IPS-15b (cell line): ENCODE measurements around the gene DGKD.
"Not testable (repeated sequence)": the region's sequence is repeated elsewhere in the genome, so short reads cannot be mapped to it uniquely, and the experiment has no call there.

ENCODE experiments used
- H3K27me3 ChIP-seq: one replicate; pipeline ENCODE4 v1.6.1; 2013; ENCODE audit warnings: low read length; ENCODE audit not compliant: control insufficient read depth, insufficient read depth
- H3K36me3 ChIP-seq: one replicate; pipeline ENCODE4 v1.6.1; 2013; ENCODE audit warnings: low read length; ENCODE audit not compliant: control insufficient read depth, insufficient read depth
- H3K4me1 ChIP-seq: one replicate; pipeline ENCODE4 v1.6.1; 2013; ENCODE audit warnings: mild to moderate bottlenecking, low read length; ENCODE audit not compliant: control insufficient read depth, insufficient read depth
- H3K4me3 ChIP-seq: one replicate; pipeline ENCODE4 v1.5.1; 2013; ENCODE audit warnings: low read depth, low read length
- H3K9ac ChIP-seq: one replicate; pipeline ENCODE4 v1.6.1; 2013; ENCODE audit warnings: low read depth, mild to moderate bottlenecking, low read length
- H3K9me3 ChIP-seq: one replicate; pipeline ENCODE4 v1.6.1; 2013; ENCODE audit warnings: mild to moderate bottlenecking, low read length; ENCODE audit not compliant: control insufficient read depth, insufficient read depth

DGKD gene

DNA sequence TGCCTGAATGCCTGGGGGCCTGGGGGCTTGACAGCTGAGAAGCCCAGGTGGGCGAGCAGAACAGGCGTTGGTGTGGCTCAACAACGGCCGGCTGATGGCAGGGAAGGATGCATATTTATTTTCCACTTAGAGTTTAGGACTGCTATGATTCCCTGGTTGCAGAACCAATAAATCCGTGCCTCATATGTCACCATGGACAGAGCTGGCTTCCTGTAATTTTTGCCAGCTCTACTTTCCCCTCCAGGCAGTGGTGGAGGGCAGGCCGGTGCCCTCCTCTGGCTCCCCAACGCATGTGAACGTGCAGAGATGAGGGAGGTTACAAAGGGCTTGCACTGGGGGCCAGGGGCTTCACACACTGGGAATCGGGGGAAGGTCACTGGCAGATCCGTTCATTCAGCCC is 28.5 kb upstream of the DGKD start:
- H3K36me3 ChIP-seq: no peaks in the 10 kb centered on the region
- H3K9me3 ChIP-seq: no peaks in the 10 kb centered on the region
- H3K27me3 ChIP-seq: peaks cover 31% of the 10 kb centered on the region
- no peak overlapping the region for H3K9ac ChIP-seq
- peaks cover 8% of the 10 kb centered on the region for H3K4me1 ChIP-seq
- no peak overlapping the region for H3K4me3 ChIP-seq

DNA sequence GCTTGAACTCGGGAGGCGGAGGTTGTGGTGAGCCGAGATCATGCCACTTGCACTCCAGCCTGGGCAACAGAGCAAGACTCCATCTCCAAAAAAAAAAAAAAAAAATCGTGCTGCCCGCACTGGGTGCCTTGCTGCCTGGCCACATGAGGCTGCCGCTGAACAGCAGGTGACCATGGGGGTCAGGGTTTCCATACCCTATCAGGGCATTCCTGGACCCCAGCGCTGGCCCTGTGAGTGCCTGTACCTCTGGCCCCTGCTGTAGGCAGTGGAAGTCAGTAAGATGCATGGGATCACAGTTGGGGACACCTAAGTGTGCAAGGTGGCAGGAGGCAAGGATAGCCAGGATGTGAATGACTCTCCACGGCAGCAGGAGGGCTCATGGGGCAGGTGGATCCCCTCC is 27.8 kb upstream of the DGKD start:
- Histone ChIP-seq H3K9ac (no peak overlapping the region), H3K4me3 (no peak overlapping the region), H3K4me1 (peaks cover 8% of the 10 kb centered on the region), H3K9me3 (no peaks in the 10 kb centered on the region), H3K27me3 (peaks cover 38% of the 10 kb centered on the region), H3K36me3 (no peaks in the 10 kb centered on the region)

DNA sequence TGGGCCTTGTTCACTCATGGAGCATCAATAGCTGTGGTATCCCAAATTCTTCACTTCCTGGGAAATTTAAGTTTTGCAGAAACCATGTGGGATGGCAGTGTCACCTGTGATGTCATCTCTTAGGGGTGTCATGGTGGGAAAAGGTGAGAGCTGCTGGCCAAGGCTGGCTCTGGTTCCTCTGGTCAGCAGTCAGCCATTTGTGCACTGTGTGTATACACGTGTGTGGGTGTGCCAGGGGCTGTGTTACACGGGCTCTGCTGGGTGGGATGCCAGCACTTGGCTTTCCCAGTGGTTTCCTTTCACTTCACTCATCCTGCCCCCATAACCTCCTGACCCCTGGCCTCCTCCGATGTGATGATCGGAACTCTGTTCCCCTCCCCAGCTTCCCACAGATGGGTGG is 25.4 kb upstream of the DGKD start:
- H3K36me3 ChIP-seq: no peaks in the 10 kb centered on the region
- H3K4me1 ChIP-seq: peaks cover 8% of the 10 kb centered on the region
- peaks cover 56% of the 10 kb centered on the region for H3K27me3 ChIP-seq
- H3K4me3 ChIP-seq: no peak overlapping the region
- no peaks in the 10 kb centered on the region for H3K9me3 ChIP-seq
- H3K9ac ChIP-seq: no peak overlapping the region

DNA sequence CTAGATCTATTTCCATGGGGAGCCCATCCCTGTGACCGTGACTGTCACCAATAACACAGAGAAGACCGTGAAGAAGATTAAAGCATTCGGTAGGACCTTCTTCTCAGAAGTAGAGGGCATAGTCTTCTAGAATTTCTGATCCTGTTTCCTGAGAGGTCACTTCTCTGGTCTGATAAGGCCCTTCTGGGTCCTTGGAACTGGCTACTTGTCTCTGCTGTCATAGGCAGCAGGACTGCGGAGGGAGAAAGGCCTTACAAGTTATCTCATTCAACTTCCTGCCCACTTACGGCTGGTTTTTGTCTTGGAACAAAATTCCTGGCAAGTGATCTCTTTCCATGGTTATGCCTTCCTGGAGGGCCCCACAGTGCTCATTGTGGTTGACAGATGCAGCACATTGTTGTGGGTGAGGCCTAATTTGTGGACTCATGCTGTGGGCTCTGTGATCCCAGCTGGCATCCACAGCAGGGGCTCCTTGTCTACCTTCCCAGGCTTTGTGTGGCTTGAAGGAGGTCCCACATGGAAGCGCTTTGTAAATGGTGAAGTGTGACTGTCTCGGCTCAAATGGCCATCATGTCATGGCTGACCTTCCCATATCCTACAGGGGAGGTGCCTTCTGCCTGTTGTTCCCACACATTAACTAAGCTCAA is 24.7 kb upstream of the DGKD start:
- H3K36me3 ChIP-seq: no peaks in the 10 kb centered on the region
- no peak overlapping the region for H3K9ac ChIP-seq
- H3K4me1 ChIP-seq: peaks cover 8% of the 10 kb centered on the region
- H3K27me3 ChIP-seq: peaks cover 63% of the 10 kb centered on the region
- no peak overlapping the region for H3K4me3 ChIP-seq
- H3K9me3 ChIP-seq: no peaks in the 10 kb centered on the region

DNA sequence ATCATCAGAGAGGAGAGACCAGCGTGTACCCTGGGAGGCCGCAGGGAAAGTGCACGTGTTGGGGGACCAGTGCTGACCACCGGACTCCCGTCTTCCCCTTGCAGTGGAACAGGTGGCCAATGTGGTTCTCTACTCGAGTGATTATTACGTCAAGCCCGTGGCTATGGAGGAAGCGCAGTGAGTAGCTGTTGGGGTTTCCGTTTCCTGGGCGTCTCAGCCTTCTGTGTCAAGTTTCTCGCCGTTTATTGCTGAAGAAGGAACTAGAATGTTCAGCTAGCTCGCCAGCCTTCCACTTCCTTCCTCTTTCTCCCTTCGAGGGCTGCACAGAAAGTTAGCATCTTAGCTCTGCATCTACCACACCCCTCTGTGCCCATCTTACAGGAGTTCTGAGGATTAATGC is 22.8 kb upstream of the DGKD start:
- peaks cover 8% of the 10 kb centered on the region for H3K4me1 ChIP-seq
- peaks cover 75% of the 10 kb centered on the region for H3K27me3 ChIP-seq
- H3K9me3 ChIP-seq: no peaks in the 10 kb centered on the region
- no peaks in the 10 kb centered on the region for H3K36me3 ChIP-seq
- no peak overlapping the region for H3K4me3 ChIP-seq
- no peak overlapping the region for H3K9ac ChIP-seq

DNA sequence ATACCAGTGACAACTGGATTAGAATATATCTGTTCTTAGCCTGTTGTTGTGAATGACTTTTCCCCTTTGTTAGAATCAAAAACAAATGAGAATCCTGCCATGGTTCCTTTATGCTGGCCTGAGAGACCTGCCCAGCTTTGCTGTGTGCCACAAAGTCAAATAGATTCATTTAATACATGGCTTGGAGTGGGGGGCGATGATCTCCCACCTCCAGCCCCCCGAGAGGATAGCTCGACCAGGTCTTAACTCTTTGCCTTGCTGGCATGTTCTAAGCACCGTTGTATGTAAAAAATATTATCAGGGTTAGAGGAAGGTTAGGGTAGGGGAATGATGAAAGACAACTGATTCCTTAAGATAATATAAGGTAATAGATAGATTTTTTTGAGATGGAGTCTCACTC is 22.2 kb upstream of the DGKD start:
- Histone ChIP-seq H3K36me3 (no peaks in the 10 kb centered on the region), H3K9ac (no peak overlapping the region), H3K27me3 (peaks cover 71% of the 10 kb centered on the region), H3K4me1 (peaks cover 8% of the 10 kb centered on the region), H3K9me3 (no peaks in the 10 kb centered on the region), H3K4me3 (no peak overlapping the region)

DNA sequence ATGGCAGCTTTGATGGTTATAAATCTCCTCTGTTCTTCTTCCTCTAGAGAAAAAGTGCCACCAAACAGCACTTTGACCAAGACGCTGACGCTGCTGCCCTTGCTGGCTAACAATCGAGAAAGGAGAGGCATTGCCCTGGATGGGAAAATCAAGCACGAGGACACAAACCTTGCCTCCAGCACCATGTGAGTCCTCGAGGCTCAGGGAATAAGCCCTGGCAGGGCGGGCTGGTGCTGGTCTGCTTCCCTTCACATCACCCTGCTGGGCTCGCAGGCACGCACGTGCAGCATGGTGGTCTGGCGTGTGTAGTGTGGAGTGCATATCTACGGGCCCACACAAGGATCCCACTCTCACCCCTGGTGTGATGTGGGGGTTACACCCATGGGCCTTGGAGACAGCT is 19.4 kb upstream of the DGKD start:
- Histone ChIP-seq H3K27me3 (peaks cover 55% of the 10 kb centered on the region), H3K9ac (no peak overlapping the region), H3K9me3 (no peaks in the 10 kb centered on the region), H3K36me3 (no peaks in the 10 kb centered on the region), H3K4me1 (peaks cover 2% of the 10 kb centered on the region), H3K4me3 (no peak overlapping the region)

DNA sequence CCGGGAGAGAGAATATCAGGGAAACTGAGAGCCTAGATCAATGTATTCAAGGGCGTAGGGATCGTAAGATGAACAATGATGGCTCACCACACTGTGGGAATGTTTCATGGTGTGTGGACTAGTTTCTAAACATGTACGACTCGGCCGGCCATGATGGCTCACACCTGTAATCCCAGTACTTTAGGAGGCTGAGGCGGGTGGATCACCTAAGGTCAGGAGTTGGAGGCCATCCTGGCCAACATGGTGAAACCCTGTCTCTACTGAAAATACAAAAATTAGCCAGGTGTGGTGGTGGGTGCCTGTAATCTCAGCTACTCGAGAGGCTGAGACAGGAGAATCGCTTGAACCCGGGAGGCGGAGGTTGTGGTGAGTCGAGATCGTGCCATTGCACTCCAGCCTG is 18.2 kb upstream of the DGKD start:
- not testable (repeated sequence) for H3K4me1 ChIP-seq, H3K9ac ChIP-seq, H3K36me3 ChIP-seq, H3K9me3 ChIP-seq, H3K4me3 ChIP-seq
- peaks cover 47% of the 10 kb centered on the region for H3K27me3 ChIP-seq

DNA sequence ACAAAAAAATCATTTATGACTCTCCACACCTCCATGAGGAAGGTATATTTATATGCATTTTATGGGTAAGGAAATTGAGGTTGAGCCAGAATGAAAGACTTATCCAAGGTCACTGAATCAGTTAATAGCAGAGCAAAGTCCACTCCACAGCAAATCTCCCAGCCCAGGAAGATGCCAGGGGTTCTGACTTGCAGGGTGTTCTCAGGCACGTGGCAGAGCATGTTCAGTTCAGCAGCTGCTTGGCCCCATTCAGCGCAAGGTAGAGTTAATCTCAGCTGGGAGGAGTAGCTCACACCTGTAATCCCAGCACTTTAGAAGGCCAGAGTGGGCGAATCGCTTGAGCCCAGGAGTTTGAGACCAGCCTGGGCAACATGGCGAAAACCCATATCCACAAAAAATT is 17.8 kb upstream of the DGKD start:
- H3K36me3 ChIP-seq: no peaks in the 10 kb centered on the region
- H3K4me3 ChIP-seq: no peak overlapping the region
- peaks cover 42% of the 10 kb centered on the region for H3K27me3 ChIP-seq
- no peaks in the 10 kb centered on the region for H3K9me3 ChIP-seq
- H3K9ac ChIP-seq: no peak overlapping the region
- no peaks in the 10 kb centered on the region for H3K4me1 ChIP-seq

DNA sequence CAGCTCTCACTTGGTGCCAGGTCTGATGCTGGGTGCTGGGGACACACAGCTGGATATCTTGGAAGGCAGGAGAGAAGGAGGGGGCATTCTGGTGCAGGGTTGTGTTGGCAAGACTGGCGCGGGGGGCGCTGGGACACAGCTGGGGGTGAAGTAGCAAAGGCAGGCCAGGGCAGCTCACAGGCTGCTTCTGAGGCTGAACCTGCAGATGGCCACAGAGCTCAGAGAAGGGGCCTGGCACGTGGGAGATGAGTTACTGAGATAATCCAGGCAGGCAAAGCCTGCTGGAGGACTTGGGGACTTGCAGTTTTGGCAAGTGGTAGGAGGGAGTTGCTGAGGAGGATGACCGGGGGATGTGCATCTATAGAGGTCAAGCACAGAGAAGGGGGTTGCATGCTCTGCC is 16.2 kb upstream of the DGKD start:
- no peaks in the 10 kb centered on the region for H3K36me3 ChIP-seq
- no peak overlapping the region for H3K4me3 ChIP-seq
- H3K9me3 ChIP-seq: no peaks in the 10 kb centered on the region
- H3K27me3 ChIP-seq: peaks cover 33% of the 10 kb centered on the region
- no peaks in the 10 kb centered on the region for H3K4me1 ChIP-seq
- no peak overlapping the region for H3K9ac ChIP-seq

DNA sequence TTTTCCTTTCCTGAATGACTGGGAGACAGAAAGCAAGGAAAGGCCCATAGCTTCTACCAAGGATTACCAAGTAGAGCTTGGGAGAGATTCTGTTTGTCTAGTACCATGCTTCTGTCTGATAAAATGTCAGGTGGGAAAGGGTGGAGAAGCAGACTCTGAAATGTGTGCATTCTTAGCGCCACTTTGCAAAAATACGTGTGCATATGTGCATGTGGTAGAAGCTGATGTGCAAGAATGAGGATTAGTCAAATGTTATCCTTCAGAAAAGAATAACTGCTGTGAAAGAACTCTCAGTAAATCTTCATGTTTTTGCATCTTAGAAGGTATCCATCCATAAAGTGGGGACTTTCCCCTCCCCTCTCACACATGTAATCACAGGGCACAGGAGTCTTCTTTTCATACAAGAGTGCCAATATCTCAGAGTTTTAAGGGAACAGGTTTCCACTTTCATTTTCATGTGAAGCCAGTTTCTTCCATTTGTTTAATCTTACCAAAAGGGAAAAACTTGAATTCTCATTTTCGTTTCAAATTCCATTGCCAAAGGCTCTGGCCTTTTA is 15.4 kb upstream of the DGKD start:
- Histone ChIP-seq H3K9ac (no peak overlapping the region), H3K4me3 (no peak overlapping the region), H3K9me3 (no peaks in the 10 kb centered on the region), H3K4me1 (no peaks in the 10 kb centered on the region), H3K36me3 (no peaks in the 10 kb centered on the region), H3K27me3 (peaks cover 25% of the 10 kb centered on the region)

DNA sequence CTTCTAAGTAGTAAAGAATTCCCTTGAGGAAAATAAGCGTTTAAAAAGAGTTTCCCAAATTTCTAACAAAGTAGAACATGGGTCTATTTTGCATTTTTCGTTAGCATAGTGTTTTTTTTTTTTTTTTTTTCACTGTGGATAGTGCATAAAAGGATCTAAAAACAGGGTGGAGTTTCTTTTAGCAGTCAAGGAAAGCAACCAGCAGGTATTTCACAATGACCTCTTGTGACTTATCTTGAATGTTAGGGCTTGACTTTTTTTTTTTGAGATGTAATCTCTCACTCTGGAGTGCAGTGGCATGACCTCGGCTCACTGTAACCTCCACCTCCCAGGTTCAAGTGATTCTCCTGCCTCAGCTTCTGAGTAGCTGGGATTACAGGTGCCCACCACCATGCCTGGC is 14.9 kb upstream of the DGKD start:
- Histone ChIP-seq H3K36me3 (no peaks in the 10 kb centered on the region), H3K4me3 (no peak overlapping the region), H3K27me3 (peaks cover 19% of the 10 kb centered on the region), H3K9me3 (no peaks in the 10 kb centered on the region), H3K4me1 (no peaks in the 10 kb centered on the region), H3K9ac (no peak overlapping the region)
